Activated CD8-positive, alpha-beta memory T cell treated with anti-CD3 and anti-CD28 coated beads, Interleukin-2, amount 50 U/mL, for 1 hour (primary cell): Measurements from ENCODE around the gene TARS3.

Experiments used
- DNase-seq: peaks from one replicate; pipeline ENCODE4 v3.0.0-alpha.2; 2020; ENCODE audit errors: extremely low read depth

Gene TARS3

GRCh38 chr15:101607108-101607507, 117.2 kb downstream of the TARS3 start:
- no peak for DNase-seq

- DNase-seq, result no peak
Observed at GRCh38 chr15:101604124-101604874, 120.0 kb downstream of the TARS3 start.
